Left lobe of liver (tissue), 2 donors: ENCODE results near the gene KCNQ1. TPM values are rescaled to one million over a fixed set of nuclear protein-coding genes. Genes with fewer than 3 reads are reported as not detected.
"Not testable (repeated sequence)": the region's sequence is repeated elsewhere in the genome, so short reads cannot be mapped to it uniquely, and the experiment has no call there.

ENCODE experiments used
- ATAC-seq: fragments of 200-7000 bp; cut with Tn5 transposase; one replicate; pipeline ENCODE4 v1.9.1; 2020; ENCODE audit warnings: mild to moderate bottlenecking, moderate library complexity
- DNase-seq: peaks from one replicate; pipeline ENCODE4 v3.0.0-alpha.2; 2020; ENCODE audit warnings: low spot score
- total RNA-seq: library from RNA; stranded (reverse); gene quantifications from one replicate; pipeline ENCODE4 v1.2.1, GENCODE V29; 2021
- donor health status: DM: no; HTN: no; CAD: no; lungs with moderate emphysema.
- donor health status: DM: no; HTN: yes; CAD: no.

The KCNQ1 gene
- total RNA-seq, 1 donor from 2014 or later: 2.1 TPM

DNA sequence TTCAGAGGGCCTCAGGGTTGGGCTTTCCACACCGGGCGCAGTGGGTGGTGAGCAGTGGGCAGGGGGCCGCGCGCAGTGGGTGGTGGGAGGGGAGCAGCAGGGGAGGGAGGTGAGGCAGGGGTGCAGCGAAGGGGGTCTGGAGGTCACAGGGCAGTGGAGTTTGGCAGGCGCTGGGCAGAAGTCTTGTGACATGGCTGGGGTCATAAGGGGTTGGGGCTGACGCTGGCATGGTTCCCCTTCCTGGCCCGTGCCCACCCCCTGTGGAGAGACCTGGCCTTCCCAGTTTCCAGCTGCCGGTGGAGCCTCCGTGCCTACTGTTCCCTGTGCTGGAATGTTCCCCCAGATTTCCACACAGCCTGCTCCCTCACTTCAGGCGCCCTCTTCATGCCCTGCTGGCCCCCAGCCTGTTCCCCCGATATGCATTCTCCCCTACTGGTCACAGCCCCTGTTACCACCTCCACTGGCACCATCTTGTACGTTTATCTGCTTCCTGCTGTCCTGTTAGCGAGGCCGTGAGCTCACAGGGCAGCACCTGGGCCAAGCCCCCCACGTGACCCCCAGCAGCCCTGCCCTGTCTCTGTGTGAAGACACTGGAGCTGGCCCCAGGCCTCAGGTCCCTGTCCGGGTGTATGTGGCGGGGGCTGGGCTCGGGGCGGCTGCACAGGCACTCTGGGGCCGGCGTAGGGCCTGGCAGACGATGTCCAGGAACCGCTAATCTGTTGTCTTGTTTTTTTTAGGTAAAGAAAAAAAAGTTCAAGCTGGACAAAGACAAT, 143.4 kb downstream of the KCNQ1 start:
- DNase-seq: no peak

DNA sequence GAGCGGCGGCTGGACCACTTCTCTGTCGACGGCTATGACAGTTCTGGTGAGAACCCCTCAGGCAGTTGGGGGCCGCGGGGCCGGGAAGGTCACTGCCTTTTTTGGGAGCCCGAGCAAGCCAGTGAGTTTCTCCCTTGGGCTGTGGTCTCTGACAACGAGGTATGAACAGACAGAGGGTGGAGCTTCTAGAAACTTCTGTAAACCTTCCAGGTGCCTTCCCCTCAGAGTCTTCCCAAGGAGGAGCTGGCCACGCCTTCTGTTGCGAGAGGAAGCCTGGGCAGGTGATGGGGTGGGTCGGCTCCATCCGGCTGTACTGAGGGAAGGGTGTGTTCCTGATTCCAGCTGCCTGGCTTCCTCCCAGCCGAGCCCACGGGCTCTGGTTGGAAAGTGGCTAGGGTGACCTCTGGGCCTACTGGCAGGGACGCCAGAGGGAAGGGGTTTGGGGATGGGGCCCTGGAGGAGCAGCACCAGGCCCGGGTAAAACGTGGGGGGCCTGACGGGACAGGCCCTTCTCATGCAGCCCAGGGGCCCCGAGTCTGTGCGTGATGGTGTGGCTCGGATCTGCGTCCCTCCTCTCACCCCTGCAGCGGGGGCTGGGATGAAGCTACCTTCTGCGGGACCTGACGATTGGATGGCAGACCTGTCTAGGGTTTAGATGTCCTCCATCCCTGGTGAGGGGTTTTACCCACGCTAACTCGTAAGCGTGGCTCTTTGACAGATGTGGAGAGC, 144.2 kb downstream of the KCNQ1 start:
- no peak for ATAC-seq
- no peak for DNase-seq

More for the DNA sequence above, 143.4 kb downstream of the KCNQ1 start:
- no peak for ATAC-seq

- ATAC-seq (no peak), DNase-seq (no peak)
Measured at GRCh38 chr11:2589538-2589934, 144.7 kb downstream of the KCNQ1 start.

- no peak for ATAC-seq
- no peak for DNase-seq
Measured at GRCh38 chr11:2590131-2590964, 145.5 kb downstream of the KCNQ1 start.

DNA sequence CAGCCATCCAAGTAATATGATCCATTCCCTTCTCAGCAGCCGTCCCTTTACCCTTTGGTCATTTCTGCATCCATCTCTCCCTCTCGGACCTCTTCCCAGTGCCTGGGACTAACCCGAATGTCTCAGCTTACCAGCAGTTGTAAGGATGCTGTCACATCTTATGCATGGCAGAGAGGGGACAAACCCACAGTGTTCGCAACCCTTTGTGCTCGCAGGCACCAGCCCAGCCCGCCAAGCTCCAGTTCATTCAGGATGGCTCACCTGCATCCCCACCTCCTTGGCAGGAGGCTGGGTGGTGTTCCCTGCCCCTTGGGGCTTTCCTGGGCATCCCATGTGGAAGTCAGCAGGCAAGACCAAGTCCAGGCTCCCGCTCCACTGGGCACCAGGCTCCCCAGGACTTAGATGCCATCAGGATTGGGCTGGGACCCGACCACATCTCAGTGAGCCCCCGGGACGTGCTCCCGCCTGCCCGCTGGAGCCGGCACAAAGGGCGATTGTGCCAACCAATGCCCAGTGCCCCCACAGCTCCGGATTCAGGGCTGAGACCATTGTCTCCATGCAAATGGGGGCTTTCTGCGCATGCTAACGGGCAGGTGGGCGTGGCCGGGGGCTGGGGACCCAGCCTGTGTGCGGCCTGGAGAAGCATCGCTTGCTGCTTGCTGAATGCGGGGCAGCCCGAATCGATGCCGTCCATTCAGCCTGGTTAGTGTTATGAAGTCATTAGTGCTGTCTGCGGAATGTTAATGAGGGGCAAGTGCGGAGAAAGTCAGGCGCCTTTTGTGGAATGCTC, 146.4 kb downstream of the KCNQ1 start:
- DNase-seq: no peak
- no peak for ATAC-seq

DNA sequence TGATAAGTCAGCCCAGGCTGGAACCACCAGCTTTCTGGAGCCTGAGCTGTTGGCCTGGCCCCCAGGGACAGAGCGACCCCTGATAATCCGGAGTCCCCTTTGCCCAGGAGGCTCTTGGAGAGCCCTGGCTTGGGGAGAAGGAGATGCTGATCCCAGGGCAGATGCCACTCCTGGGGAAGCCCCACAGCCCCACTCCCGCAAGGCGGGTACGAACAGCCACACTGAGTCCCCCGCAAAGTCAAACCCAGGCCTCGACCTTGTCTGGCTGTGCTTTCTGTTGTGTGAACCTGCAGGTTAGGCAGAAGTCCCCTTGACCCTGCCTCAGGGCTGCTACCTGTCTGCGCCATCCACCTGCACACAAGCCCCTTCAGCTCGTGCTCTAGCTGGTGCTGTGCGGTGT, 147.0 kb downstream of the KCNQ1 start:
- ATAC-seq (no peak), DNase-seq (no peak)

DNA sequence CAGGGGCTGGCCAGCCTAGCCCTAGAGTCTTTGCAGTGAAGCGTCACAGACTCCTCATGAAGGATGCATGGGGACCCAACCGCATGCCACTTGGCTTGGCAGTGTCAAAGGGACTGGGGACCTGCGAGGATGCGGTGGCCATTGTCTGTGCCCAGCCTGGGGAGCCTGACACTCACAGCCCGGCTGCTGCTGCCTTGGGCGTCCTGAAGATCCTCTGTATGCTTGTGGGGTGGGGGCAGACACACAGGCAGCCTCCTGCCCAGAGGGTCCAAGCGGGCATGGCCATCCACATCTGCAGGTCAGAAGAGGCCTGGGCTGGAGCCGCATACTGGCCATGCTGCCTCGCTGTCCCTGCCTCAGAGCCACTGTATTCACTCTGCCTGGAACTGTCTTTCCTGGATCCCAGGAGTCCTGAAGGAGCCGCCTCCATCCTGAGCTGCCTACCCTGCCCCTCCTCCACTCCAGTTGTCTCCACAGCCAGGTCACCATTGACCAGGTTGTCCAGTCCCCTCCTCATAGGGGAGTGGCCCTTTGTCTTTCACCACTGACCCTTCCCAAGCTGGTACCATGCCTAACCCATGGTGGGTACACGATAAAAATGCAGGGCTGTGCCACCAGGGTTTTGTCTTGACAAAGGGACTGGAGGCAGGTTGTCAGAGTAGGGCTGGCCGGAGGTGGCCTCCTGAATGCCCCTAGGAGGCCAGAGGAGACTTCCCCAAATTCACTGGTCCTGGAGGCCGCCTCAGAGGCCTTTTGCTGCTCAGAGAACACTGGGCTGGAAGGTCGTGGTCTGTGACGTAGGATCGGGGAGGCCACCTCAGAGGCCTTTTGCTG, 148.0 kb downstream of the KCNQ1 start:
- ATAC-seq: no peak
- DNase-seq: no peak

DNA sequence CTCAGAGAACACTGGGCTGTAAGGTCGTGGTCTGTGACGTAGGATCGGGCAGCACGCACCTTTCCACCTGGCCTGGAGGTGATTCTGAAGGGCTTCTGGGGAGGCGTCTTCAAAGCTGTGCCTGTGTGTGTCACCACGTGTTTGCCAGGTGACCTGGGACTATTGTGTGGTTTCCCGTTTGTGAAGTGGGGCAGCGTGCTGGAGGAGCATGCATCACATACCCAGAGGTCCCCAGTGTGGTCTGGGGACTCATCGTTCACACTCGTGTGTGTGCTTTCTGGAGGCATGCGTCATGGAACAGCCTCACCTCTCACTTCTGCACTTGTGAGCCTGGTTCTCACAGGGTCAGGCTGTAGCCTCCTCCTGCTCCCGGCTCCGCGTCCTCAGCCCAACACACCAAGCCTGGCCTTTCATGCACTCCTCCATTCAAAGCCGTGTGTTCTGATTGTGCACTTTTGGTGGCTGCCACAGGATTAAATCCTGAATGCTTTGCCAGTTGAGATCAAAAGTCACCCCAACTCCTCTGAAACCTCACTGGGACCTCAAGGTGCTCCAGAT, 148.7 kb downstream of the KCNQ1 start:
- DNase-seq: no peak
- no peak for ATAC-seq

GRCh38 chr11:2594267-2594666, 149.5 kb downstream of the KCNQ1 start:
- no peak for ATAC-seq

DNA sequence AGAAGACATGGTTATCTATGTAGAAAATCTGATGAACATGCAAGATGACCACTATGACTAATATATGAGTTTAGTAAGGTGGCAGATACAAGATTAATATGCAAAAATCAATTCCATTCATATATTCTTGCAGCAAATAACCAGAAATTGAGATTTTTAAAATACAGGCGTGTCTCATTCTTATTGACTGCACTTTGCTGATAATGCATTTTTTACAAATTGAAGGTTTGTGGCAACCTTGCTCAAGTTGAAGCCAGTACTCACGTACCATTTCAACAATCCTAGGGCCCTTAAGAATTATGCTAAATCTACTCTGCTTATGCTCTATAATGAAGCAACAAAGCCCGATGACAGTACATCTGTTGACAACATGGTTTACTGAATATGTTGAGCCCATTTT, 150.4 kb downstream of the KCNQ1 start:
- no peak for ATAC-seq
- DNase-seq: no peak

More at GRCh38 chr11:2594267-2594666, 149.5 kb downstream of the KCNQ1 start:
- no peak for DNase-seq

GRCh38 chr11:2599561-2600189, 154.9 kb downstream of the KCNQ1 start:
- ATAC-seq (no peak), DNase-seq (no peak)

DNA sequence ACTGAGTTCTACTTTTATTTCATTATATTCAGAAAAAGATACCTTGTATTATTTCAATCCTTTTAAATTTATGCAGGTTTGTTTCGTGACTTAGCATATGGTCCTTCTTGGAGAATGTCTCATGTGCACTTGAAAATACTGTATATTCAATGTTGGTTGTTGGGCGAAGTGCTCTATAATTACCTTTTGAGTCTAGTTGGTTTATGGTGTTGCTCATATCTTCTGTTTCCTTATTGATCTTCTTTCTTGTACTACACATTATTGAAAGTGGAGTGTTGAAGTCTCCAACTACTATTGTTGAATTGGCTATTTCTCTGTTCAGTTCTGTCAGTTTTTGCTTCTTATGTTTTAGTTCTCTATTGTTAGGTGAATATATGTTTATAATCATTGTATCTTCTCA, 164.5 kb downstream of the KCNQ1 start:
- DNase-seq (no peak), ATAC-seq (no peak)

DNA sequence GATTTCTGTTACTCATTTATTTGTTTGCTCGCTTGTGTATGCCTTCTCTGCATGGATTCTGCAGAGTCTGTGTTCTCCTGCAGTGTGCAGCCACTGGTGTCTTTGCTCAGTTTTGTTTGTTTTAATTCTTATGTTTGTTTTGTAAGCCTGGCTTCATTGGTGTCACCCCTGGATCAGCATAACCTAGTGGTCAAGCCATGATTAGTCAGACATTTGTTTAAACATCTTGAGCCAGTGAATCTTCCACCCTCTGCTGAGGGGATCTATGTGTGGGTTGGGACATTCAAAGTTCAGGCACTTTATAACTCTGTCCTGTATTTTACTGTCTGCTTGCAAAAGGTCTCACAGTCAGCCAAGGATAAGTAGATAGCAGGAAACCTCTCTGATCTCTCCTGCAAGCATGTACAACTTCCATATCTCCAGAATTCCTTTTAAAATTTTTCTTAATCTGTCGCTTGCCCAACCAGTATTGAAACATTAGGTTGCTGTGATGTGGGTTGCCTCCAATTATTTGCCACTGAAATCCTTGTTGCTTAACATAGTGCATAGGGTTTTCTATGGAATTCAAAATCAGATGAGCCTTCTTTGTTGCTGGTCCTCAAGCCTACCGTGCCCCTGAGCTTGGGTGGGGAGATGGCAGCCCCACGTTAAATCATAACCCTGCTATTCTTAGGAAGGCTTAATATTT, 168.2 kb downstream of the KCNQ1 start:
- ATAC-seq: peak; percentile 88
- no peak for DNase-seq

- no peak for ATAC-seq
Measured at GRCh38 chr11:2621894-2622293, 177.1 kb downstream of the KCNQ1 start.

DNA sequence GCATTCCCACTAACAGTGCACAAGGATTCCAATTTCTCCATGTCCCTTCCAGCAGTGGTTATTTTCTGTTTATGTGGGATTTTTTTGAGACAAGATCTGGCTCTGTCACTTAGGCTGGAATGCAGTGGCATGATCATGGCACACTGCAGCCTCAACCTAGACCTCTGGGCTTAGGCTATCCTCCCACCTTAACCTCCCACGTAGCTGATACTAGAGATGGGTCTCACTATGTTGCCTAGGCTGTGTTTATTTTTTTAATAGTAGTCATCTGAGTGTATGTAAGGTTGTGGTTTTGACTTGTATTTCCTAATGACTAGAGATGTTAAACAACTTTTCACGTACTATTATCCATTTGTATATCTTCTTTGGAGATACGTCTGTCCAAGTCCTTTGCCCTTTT, 180.4 kb downstream of the KCNQ1 start:
- no peak for ATAC-seq
- DNase-seq: no peak

More at GRCh38 chr11:2621894-2622293, 177.1 kb downstream of the KCNQ1 start:
- no peak for DNase-seq

DNA sequence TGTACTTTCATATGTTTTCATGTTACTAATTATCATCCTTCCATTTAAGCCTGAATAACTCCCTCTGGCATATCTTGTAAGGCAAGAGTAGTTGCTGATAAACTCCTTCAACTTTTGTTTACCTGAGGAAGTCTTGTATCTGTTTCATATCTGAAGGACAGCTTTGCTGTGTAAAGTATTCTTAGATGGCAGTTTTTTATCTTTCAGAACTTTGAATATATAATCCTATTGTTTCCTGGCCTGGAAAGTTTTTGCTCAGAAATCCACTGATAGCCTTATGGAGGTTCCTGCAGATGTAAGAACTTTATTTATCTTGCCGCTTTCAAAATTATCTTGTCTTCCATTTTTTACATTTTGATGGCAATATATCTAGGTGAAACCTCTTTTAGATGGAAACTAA, 185.9 kb downstream of the KCNQ1 start:
- ATAC-seq: no peak

DNA sequence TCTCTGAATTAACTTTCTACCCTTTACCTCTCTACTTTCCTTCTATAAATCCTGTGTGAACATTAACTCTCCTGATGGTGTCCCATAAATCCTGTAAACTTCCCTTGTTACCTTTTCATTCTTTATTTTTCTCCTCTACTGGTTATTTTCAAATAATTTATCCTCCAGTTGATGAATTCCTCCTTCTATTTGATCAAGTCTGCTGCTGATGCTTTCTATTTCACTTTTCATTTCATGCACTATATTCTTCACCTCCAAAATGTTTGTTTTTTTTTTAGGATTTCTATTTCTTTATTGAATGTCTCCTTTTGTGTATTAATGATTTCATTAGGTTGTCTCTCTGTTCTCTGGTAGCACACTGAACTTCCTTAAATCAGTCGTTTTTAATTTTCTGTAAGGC, 186.4 kb downstream of the KCNQ1 start:
- no peak for ATAC-seq
- DNase-seq: no peak

More for the DNA sequence above, 185.9 kb downstream of the KCNQ1 start:
- no peak for DNase-seq

DNA sequence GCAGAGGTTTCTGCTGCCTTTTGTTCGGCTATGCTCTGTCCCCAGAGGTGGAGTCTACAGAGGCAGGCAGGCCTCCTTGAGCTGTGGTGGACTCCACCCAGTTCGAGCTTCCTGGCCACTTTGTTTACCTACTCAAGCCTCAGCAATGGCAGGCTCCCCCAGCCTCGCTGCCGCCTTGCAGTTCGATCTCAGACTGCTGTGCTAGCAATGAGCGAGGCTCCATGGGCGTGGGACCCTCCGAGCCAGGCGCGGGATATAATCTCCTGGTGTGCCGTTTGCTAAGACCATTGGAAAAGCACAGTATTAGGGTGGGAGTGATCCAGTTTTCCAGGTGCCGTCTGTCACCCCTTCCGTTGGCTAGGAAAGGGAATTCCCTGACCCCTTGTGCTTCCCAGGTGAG, 195.0 kb downstream of the KCNQ1 start:
- DNase-seq, ATAC-seq: not testable (repeated sequence)
